GM12878 (cell line): ENCODE data around the gene DISP3. TPM values are rescaled to one million over a fixed set of nuclear protein-coding genes. Genes with fewer than 3 reads are reported as not detected.

Source experiments
- ATAC-seq: fragments of 200-7000 bp; cut with Tn5 transposase; 3 replicates; pipeline ENCODE4 v1.9.1; 2020; ENCODE audit warnings: mild to moderate bottlenecking, moderate library complexity
- BruUV-seq: library from RNA; stranded (reverse); fragments of 400-500 nt; replicated peaks from 2 replicates; lab custom pipeline; 2021; lab: Mats Ljungman, UMichigan
- CTCF ChIA-PET: fragments of 300-600 bp; sonication (Branson Sonifier 250); formaldehyde crosslinking; extraction: SDS; loops from one replicate; lab custom pipeline; 2021; ENCODE audit warnings: inconsistent platforms; lab: Yijun Ruan, JAX
- POLR2A ChIA-PET: fragments of 350-600 bp; formaldehyde crosslinking; extraction: SDS; loops from one replicate; lab custom pipeline; 2021; ENCODE audit warnings: inconsistent platforms; lab: Charles Lee
- RAD21 ChIA-PET: fragments of 300-600 bp; sonication (Branson Sonifier 250); formaldehyde crosslinking; loops from one replicate; lab custom pipeline; 2023; ENCODE audit warnings: antibody characterized with exemption; ENCODE audit not compliant: unreplicated experiment; lab: Charles Lee
- SMC1A ChIA-PET: fragments of 300-600 bp; sonication (Branson Sonifier 250); formaldehyde crosslinking; loops from one replicate; lab custom pipeline; 2023; ENCODE audit not compliant: unreplicated experiment, uncharacterized antibody; lab: Charles Lee
- DNase-seq: peaks from one replicate; pipeline ENCODE4 v3.0.0-alpha.2; 2011; ENCODE audit warnings: low read depth, low spot score
- FAIRE-seq: peaks from 3 replicates; lab custom pipeline; 2011; peaks lifted over from hg19 to GRCh38; lab: Jason Lieb, UNC
- H2AFZ ChIP-seq: 2 replicates; pipeline ENCODE4 v1.6.0; 2011; ENCODE audit warnings: low read depth, low read length, control low read depth; ENCODE audit not compliant: control insufficient read depth
- H3K27ac ChIP-seq: 2 replicates; pipeline ENCODE4 v1.5.1; 2011; ENCODE audit warnings: control low read depth; ENCODE audit not compliant: control insufficient read depth, insufficient read depth
- H3K27me3 ChIP-seq, 2 experiments: replicated peaks in 1 of 2; 2 replicates each; pipeline versions ENCODE4 v1.6.0 to v1.6.1; 2011; ENCODE audit warnings: low read length in 1 of 2; ENCODE audit not compliant: control insufficient read depth in 2 of 2, insufficient read depth in 2 of 2
- H3K36me3 ChIP-seq, 2 experiments: 2 replicates each; pipeline ENCODE4 v1.5.1; 2011; ENCODE audit warnings: low read length in 1 of 2; ENCODE audit not compliant: control insufficient read depth in 2 of 2, insufficient read depth in 2 of 2
- H3K4me1 ChIP-seq: 2 replicates; pipeline ENCODE4 v1.6.1; 2011; ENCODE audit warnings: mild to moderate bottlenecking, low read length, moderate library complexity, mixed read lengths; ENCODE audit not compliant: control insufficient read depth, insufficient read depth
- H3K4me2 ChIP-seq: 2 replicates; pipeline ENCODE4 v1.6.0; 2011; ENCODE audit warnings: control low read depth; ENCODE audit not compliant: control insufficient read depth, insufficient read depth
- H3K4me3 ChIP-seq: fragments of 200-600 bp; sonication (generic); 2 replicates; pipeline ENCODE4 v1.5.1; 2016
- H3K79me2 ChIP-seq: 2 replicates; pipeline ENCODE4 v1.6.0; 2011; ENCODE audit warnings: low read length; ENCODE audit not compliant: control insufficient read depth, insufficient read depth
- H3K9ac ChIP-seq: 2 replicates; pipeline ENCODE4 v1.8.0; 2011; ENCODE audit warnings: low read length, control low read depth, mixed read lengths; ENCODE audit not compliant: control insufficient read depth, insufficient read depth
- H3K9me3 ChIP-seq: replicated peaks from 3 replicates; pipeline ENCODE4 v1.5.1; 2011; ENCODE audit warnings: mild to moderate bottlenecking, low read length; ENCODE audit not compliant: control insufficient read depth, insufficient read depth
- H4K20me1 ChIP-seq: 2 replicates; pipeline ENCODE4 v1.6.0; 2011; ENCODE audit not compliant: control insufficient read depth, insufficient read depth
- EGR1 ChIP-seq, 2 experiments: IDR thresholded peaks; 1 replicate in 1 of 2; 2 replicates in 1 of 2; pipeline ENCODE4 v1.6.1; 2011 to 2012; ENCODE audit warnings: low read depth in 2 of 2, low read length in 2 of 2, borderline replicate concordance in 1 of 2, mild to moderate bottlenecking in 1 of 2, moderate library complexity in 1 of 2
- MYB ChIP-seq: fragments of 150-350 bp; IDR thresholded peaks from 2 replicates; pipeline ENCODE4 v1.6.1; 2014; ENCODE audit warnings: mild to moderate bottlenecking, low read depth, low read length, borderline replicate concordance
- SPI1 ChIP-seq: IDR thresholded peaks from 2 replicates; pipeline ENCODE4 v1.6.1; 2011; ENCODE audit warnings: low read depth, mild to moderate bottlenecking, low read length, moderate library complexity, borderline replicate concordance; ENCODE audit not compliant: insufficient read depth
- ZBTB33 ChIP-seq: fragments of 450-650 bp; IDR thresholded peaks from 2 replicates; pipeline ENCODE4 v1.6.1; 2017; ENCODE audit warnings: mild to moderate bottlenecking
- WGBS: methylation state at CpG from one replicate; pipeline ENCODE4 v1.1.6; 2016; ENCODE audit warnings: low lambda C conversion rate; ENCODE audit not compliant: insufficient replicate concordance, insufficient coverage; ENCODE audit errors: missing lambda C conversion rate; 5-methylcytosine and 5-hydroxymethylcytosine counted together
- in situ Hi-C: fragments of 300-500 bp; cut with MboI; formaldehyde crosslinking; loops from 9 replicates; pipeline ENCODE4 v1.14.3; 2018; ENCODE audit warnings: mixed read lengths
- intact Hi-C: fragments of 100-400 bp; cut with micrococcal nuclease; formaldehyde crosslinking; loops from one replicate; pipeline ENCODE4 v1.14.2; 2022; ENCODE audit not compliant: unreplicated experiment
- polyA plus RNA-seq, 11 experiments: library from polyadenylated mRNA; depleted of rRNA in 4 of 11; unstranded in 6 of 11; stranded (reverse) in 5 of 11; fragments of >200 nt; fragmentation: Nextera tagmentation in 4 of 11; fragmentation: Illumina TruSeq in 1 of 11; extraction: Ambion mirVana in 4 of 11; extraction: Trizol in 1 of 11; gene quantifications; 1 replicate in 1 of 11; 2 replicates in 10 of 11; pipeline versions ENCODE4 v1.2.1 to v1.2.3, GENCODE V29; 2011 to 2016; ENCODE audit warnings: inconsistent platforms in 2 of 11, missing spikeins in 2 of 11, low read depth in 1 of 11
- total RNA-seq, 4 experiments: library from RNA; depleted of rRNA in 3 of 4; stranded (reverse); fragments of >200 nt in 3 of 4; fragmentation: Illumina TruSeq in 1 of 4; extraction: Trizol in 1 of 4; gene quantifications; 2 replicates each; pipeline versions ENCODE4 v1.2.1 to v1.2.3, GENCODE V29; 2013 to 2021
- TF ChIP-seq, protein P1 (sequence below): fragments of 450-650 bp; formaldehyde crosslinking; IDR thresholded peaks from 2 replicates; pipeline ENCODE4 v1.4.0; 2022; ENCODE audit warnings: mild to moderate bottlenecking, moderate library complexity
- TF ChIP-seq, protein P2 (sequence below): fragments of 450-650 bp; IDR thresholded peaks from 2 replicates; pipeline ENCODE4 v1.6.1; 2017; ENCODE audit warnings: borderline replicate concordance
- TF ChIP-seq, protein P3 (sequence below): fragments of 150-350 bp; IDR thresholded peaks from 2 replicates; pipeline ENCODE4 v1.6.1; 2014; ENCODE audit warnings: mild to moderate bottlenecking, low read depth, low read length
- TF ChIP-seq, protein P4 (sequence below): fragments of 450-650 bp; IDR thresholded peaks from 2 replicates; pipeline ENCODE4 v1.6.1; 2017; ENCODE audit warnings: mild to moderate bottlenecking, moderate library complexity

The DISP3 gene
- total and polyA plus RNA-seq, 10 of the 15 experiments (the other 5 are each of a cell fraction or from before 2014, with no cell fraction given) = under 0.01 to 0.18 (median 0.09) TPM; not detected in 2

- TF ChIP-seq, protein P1, sequence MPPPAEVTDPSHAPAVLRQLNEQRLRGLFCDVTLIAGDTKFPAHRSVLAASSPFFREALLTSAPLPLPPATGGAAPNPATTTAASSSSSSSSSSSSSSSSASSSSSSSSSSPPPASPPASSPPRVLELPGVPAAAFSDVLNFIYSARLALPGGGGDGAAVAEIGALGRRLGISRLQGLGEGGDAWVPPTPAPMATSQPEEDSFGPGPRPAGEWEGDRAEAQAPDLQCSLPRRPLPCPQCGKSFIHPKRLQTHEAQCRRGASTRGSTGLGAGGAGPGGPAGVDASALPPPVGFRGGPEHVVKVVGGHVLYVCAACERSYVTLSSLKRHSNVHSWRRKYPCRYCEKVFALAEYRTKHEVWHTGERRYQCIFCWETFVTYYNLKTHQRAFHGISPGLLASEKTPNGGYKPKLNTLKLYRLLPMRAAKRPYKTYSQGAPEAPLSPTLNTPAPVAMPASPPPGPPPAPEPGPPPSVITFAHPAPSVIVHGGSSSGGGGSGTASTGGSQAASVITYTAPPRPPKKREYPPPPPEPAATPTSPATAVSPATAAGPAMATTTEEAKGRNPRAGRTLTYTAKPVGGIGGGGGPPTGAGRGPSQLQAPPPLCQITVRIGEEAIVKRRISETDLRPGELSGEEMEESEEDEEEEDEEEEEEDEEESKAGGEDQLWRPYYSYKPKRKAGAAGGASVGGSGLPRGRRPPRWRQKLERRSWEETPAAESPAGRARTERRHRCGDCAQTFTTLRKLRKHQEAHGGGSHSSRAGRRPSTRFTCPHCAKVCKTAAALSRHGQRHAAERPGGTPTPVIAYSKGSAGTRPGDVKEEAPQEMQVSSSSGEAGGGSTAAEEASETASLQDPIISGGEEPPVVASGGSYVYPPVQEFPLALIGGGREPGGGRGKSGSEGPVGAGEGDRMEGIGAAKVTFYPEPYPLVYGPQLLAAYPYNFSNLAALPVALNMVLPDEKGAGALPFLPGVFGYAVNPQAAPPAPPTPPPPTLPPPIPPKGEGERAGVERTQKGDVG (CRISPR knock-in tag) = no peak
Observed at GRCh38 chr1:11507309-11507708, 28.4 kb downstream of the DISP3 start (continued).

DNA sequence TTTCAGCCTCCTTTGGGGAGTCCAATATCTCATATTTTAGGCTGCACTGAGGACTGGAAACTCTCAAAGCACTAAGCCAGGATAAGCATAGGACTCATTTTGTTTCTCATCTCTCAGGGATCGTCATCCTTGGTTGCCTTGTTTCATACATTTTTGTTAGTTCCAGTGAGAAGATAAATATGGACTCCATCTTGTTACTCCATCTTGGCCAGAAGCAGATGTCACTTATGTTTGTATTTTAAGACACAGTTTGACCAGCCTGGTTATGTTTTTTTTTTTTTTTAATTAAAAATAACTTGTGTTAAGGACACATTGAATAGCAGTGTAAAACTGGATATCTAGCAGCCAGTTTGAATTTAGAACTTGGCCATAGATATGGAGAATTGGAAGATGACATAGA, 34.7 kb downstream of the DISP3 start:
- DNase-seq (no peak), FAIRE-seq (no peak), ATAC-seq (no peak)
- no peak overlapping the region for H3K27ac ChIP-seq
- no peak overlapping the region for H3K4me3 ChIP-seq
- H3K27me3 ChIP-seq = no peaks in the 10 kb centered on the region
- in situ Hi-C loops = no loop called here
- H3K36me3 ChIP-seq = no peaks in the 10 kb centered on the region
- BruUV-seq = no TSS peak
- WGBS = 0% methylated on average over 1 of the region's 1 CpG
- RAD21 ChIA-PET = no interaction called here
- no peaks in the 10 kb centered on the region for H3K4me1 ChIP-seq
- CTCF ChIA-PET = interaction anchor here (0.6 kb wide), 1 partner anchor 443 kb away, joined by 3 read pairs; no protein-coding TSS in a partner anchor
- H3K9ac ChIP-seq = no peak overlapping the region
- no peaks in the 10 kb centered on the region for H3K9me3 ChIP-seq
- H3K4me2 ChIP-seq = no peak overlapping the region
- H4K20me1 ChIP-seq = no peaks in the 10 kb centered on the region
- SMC1A ChIA-PET = no interaction called here
- no peaks in the 10 kb centered on the region for H3K79me2 ChIP-seq
- intact Hi-C loops = no loop called here
- no peak overlapping the region for H2AFZ ChIP-seq
- POLR2A ChIA-PET = no interaction called here
- TF ChIP-seq, protein P2, sequence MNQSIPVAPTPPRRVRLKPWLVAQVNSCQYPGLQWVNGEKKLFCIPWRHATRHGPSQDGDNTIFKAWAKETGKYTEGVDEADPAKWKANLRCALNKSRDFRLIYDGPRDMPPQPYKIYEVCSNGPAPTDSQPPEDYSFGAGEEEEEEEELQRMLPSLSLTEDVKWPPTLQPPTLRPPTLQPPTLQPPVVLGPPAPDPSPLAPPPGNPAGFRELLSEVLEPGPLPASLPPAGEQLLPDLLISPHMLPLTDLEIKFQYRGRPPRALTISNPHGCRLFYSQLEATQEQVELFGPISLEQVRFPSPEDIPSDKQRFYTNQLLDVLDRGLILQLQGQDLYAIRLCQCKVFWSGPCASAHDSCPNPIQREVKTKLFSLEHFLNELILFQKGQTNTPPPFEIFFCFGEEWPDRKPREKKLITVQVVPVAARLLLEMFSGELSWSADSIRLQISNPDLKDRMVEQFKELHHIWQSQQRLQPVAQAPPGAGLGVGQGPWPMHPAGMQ = no peak
- TF ChIP-seq, protein P3, sequence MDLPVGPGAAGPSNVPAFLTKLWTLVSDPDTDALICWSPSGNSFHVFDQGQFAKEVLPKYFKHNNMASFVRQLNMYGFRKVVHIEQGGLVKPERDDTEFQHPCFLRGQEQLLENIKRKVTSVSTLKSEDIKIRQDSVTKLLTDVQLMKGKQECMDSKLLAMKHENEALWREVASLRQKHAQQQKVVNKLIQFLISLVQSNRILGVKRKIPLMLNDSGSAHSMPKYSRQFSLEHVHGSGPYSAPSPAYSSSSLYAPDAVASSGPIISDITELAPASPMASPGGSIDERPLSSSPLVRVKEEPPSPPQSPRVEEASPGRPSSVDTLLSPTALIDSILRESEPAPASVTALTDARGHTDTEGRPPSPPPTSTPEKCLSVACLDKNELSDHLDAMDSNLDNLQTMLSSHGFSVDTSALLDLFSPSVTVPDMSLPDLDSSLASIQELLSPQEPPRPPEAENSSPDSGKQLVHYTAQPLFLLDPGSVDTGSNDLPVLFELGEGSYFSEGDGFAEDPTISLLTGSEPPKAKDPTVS = no peak
- TF ChIP-seq ZBTB33 (no peak), EGR1 (IDR thresholded peaks at IDR 0.05; ENCODE audit: borderline replicate concordance in 1 of 2, low read depth in 2 of 2, low read length in 2 of 2) (no peak), SPI1 (no peak), MYB (no peak)
- TF ChIP-seq, protein P4, sequence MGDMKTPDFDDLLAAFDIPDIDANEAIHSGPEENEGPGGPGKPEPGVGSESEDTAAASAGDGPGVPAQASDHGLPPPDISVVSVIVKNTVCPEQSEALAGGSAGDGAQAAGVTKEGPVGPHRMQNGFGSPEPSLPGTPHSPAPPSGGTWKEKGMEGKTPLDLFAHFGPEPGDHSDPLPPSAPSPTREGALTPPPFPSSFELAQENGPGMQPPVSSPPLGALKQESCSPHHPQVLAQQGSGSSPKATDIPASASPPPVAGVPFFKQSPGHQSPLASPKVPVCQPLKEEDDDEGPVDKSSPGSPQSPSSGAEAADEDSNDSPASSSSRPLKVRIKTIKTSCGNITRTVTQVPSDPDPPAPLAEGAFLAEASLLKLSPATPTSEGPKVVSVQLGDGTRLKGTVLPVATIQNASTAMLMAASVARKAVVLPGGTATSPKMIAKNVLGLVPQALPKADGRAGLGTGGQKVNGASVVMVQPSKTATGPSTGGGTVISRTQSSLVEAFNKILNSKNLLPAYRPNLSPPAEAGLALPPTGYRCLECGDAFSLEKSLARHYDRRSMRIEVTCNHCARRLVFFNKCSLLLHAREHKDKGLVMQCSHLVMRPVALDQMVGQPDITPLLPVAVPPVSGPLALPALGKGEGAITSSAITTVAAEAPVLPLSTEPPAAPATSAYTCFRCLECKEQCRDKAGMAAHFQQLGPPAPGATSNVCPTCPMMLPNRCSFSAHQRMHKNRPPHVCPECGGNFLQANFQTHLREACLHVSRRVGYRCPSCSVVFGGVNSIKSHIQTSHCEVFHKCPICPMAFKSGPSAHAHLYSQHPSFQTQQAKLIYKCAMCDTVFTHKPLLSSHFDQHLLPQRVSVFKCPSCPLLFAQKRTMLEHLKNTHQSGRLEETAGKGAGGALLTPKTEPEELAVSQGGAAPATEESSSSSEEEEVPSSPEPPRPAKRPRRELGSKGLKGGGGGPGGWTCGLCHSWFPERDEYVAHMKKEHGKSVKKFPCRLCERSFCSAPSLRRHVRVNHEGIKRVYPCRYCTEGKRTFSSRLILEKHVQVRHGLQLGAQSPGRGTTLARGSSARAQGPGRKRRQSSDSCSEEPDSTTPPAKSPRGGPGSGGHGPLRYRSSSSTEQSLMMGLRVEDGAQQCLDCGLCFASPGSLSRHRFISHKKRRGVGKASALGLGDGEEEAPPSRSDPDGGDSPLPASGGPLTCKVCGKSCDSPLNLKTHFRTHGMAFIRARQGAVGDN = no peak
